ENCODE results near the gene AMY1A. TPM values are rescaled to one million over a fixed set of nuclear protein-coding genes. Genes with fewer than 3 reads are reported as not detected.
"Not testable (repeated sequence)": the region's sequence is repeated elsewhere in the genome, so short reads cannot be mapped to it uniquely, and the experiment has no call there.

The AMY1A gene
- total and polyA plus RNA-seq, 2 donors (not counting 1 experiment from before 2014, with no cell fraction given): not detected

GRCh38 chr1:103650889-103651288, 4.7 kb upstream of the AMY1A start:
- H3K9me3 ChIP-seq (ENCODE audit: control extremely low read depth in 1 of 3, control insufficient read depth in 2 of 3, insufficient read depth in 1 of 3, low read length in 2 of 3); CTCF ChIA-PET; H3K27ac Mint-ChIP-seq; intact Hi-C loops (cut with micrococcal nuclease); H3K4me1 Mint-ChIP-seq; H3K4me2 ChIP-seq (replicated peaks; ENCODE audit: low read depth, low read length, poor library complexity, severe bottlenecking); H3K27ac ChIP-seq (ENCODE audit: low read length in 2 of 2); POLR2A ChIA-PET; H3K9ac ChIP-seq (ENCODE audit: low read length); H4K20me1 ChIP-seq (ENCODE audit: control insufficient read depth, insufficient read depth, low read length, poor library complexity, severe bottlenecking); DNase-seq; H3K27me3 Mint-ChIP-seq; H3K79me2 ChIP-seq (ENCODE audit: control insufficient read depth, insufficient read depth, low read length); H3K4me3 Mint-ChIP-seq; ATAC-seq (ENCODE audit: low read depth); H2AFZ ChIP-seq (ENCODE audit: insufficient read depth, low read depth, low read length, poor library complexity, severe bottlenecking); H3K36me3 ChIP-seq (replicated peaks in 1 of 2; ENCODE audit: control extremely low read depth in 1 of 2, control insufficient read depth in 1 of 2, extremely low read depth in 1 of 2, insufficient read depth in 2 of 2, low read length in 1 of 2); H3K27me3 ChIP-seq (replicated peaks in 1 of 4; ENCODE audit: control extremely low read depth in 1 of 4, control insufficient read depth in 3 of 4, insufficient read depth in 4 of 4, low read length in 3 of 4); H3K4me3 ChIP-seq (ENCODE audit: control extremely low read depth in 1 of 5, extremely low read depth in 1 of 5, insufficient read depth in 1 of 5, low read depth in 2 of 5, low read length in 4 of 5); H3K9me3 Mint-ChIP-seq (ENCODE audit: insufficient read depth); H3K4me1 ChIP-seq (ENCODE audit: control insufficient read depth in 2 of 2, insufficient read depth in 2 of 2, low read length in 2 of 2): not testable (repeated sequence)
- WGBS (ENCODE audit: insufficient coverage): no CpG with 5 or more reads among the region's 4 CpGs

DNA sequence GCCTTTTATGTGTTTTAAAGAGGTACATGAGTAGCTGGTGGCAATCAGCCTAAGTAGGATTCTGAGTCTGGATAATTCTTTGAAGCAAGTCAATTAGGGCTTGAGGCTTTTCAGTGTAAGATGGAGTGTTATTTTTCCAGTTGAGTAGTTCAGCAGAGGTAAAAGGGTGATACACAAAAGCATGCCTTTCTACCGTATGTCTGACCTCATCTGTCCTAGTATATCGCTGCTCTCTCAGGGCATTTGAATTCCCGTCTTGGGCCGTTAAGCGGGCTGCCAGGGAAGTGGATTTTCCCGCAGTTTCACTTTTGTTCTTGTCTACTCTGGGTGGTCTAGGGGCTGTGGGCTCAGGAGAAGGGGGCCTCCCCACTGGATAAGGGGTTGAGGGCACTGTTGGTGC, 1.4 kb upstream of the AMY1A start:
- ATAC-seq (ENCODE audit: low read depth); H3K4me3 Mint-ChIP-seq; H3K27ac ChIP-seq (ENCODE audit: low read length in 2 of 2); H3K79me2 ChIP-seq (ENCODE audit: control insufficient read depth, insufficient read depth, low read length); H2AFZ ChIP-seq (ENCODE audit: insufficient read depth, low read depth, low read length, poor library complexity, severe bottlenecking); H3K9me3 ChIP-seq (ENCODE audit: control extremely low read depth in 1 of 3, control insufficient read depth in 2 of 3, insufficient read depth in 1 of 3, low read length in 2 of 3); H3K4me1 Mint-ChIP-seq; H3K9ac ChIP-seq (ENCODE audit: low read length); intact Hi-C loops (cut with micrococcal nuclease); H3K36me3 ChIP-seq (replicated peaks in 1 of 2; ENCODE audit: control extremely low read depth in 1 of 2, control insufficient read depth in 1 of 2, extremely low read depth in 1 of 2, insufficient read depth in 2 of 2, low read length in 1 of 2); POLR2A ChIA-PET; DNase-seq; H3K9me3 Mint-ChIP-seq (ENCODE audit: insufficient read depth); H3K4me2 ChIP-seq (replicated peaks; ENCODE audit: low read depth, low read length, poor library complexity, severe bottlenecking); H3K27me3 Mint-ChIP-seq; H3K4me3 ChIP-seq (ENCODE audit: control extremely low read depth in 1 of 5, extremely low read depth in 1 of 5, insufficient read depth in 1 of 5, low read depth in 2 of 5, low read length in 4 of 5); H3K4me1 ChIP-seq (ENCODE audit: control insufficient read depth in 2 of 2, insufficient read depth in 2 of 2, low read length in 2 of 2); H3K27me3 ChIP-seq (replicated peaks in 1 of 4; ENCODE audit: control extremely low read depth in 1 of 4, control insufficient read depth in 3 of 4, insufficient read depth in 4 of 4, low read length in 3 of 4); CTCF ChIA-PET; H3K27ac Mint-ChIP-seq; H4K20me1 ChIP-seq (ENCODE audit: control insufficient read depth, insufficient read depth, low read length, poor library complexity, severe bottlenecking): not testable (repeated sequence)
- no CpG with 5 or more reads among the region's 6 CpGs for WGBS (ENCODE audit: insufficient coverage)

GRCh38 chr1:103676335-103676734, 20.8 kb downstream of the AMY1A start:
- H4K20me1 ChIP-seq (ENCODE audit: control insufficient read depth, insufficient read depth, low read length, poor library complexity, severe bottlenecking); DNase-seq; H3K4me3 Mint-ChIP-seq; H3K4me3 ChIP-seq (ENCODE audit: control extremely low read depth in 1 of 5, extremely low read depth in 1 of 5, insufficient read depth in 1 of 5, low read depth in 2 of 5, low read length in 4 of 5); H3K4me2 ChIP-seq (replicated peaks; ENCODE audit: low read depth, low read length, poor library complexity, severe bottlenecking); H3K27ac Mint-ChIP-seq; H3K27me3 ChIP-seq (replicated peaks in 1 of 4; ENCODE audit: control extremely low read depth in 1 of 4, control insufficient read depth in 3 of 4, insufficient read depth in 4 of 4, low read length in 3 of 4); H3K27ac ChIP-seq (ENCODE audit: low read length in 2 of 2); H3K9ac ChIP-seq (ENCODE audit: low read length); H3K36me3 ChIP-seq (replicated peaks in 1 of 2; ENCODE audit: control extremely low read depth in 1 of 2, control insufficient read depth in 1 of 2, extremely low read depth in 1 of 2, insufficient read depth in 2 of 2, low read length in 1 of 2); CTCF ChIA-PET; H3K79me2 ChIP-seq (ENCODE audit: control insufficient read depth, insufficient read depth, low read length); H3K9me3 ChIP-seq (ENCODE audit: control extremely low read depth in 1 of 3, control insufficient read depth in 2 of 3, insufficient read depth in 1 of 3, low read length in 2 of 3); H3K27me3 Mint-ChIP-seq; POLR2A ChIA-PET; ATAC-seq (ENCODE audit: low read depth); H3K4me1 ChIP-seq (ENCODE audit: control insufficient read depth in 2 of 2, insufficient read depth in 2 of 2, low read length in 2 of 2); H2AFZ ChIP-seq (ENCODE audit: insufficient read depth, low read depth, low read length, poor library complexity, severe bottlenecking); H3K4me1 Mint-ChIP-seq; intact Hi-C loops (cut with micrococcal nuclease); H3K9me3 Mint-ChIP-seq (ENCODE audit: insufficient read depth): not testable (repeated sequence)
- WGBS (ENCODE audit: insufficient coverage): no CpG with 5 or more reads among the region's 3 CpGs

GRCh38 chr1:103696110-103696509, 40.5 kb downstream of the AMY1A start, which contains the start of gene AMY1B:
AMY1B (minus strand) TSS chr1:103696210; CDS start chr1:103695639, 571 bp downstream.
- DNase-seq; H3K4me2 ChIP-seq (replicated peaks; ENCODE audit: low read depth, low read length, poor library complexity, severe bottlenecking); H3K9ac ChIP-seq (ENCODE audit: low read length); H3K27ac ChIP-seq (ENCODE audit: low read length in 2 of 2); CTCF ChIA-PET; H3K4me3 ChIP-seq (ENCODE audit: control extremely low read depth in 1 of 5, extremely low read depth in 1 of 5, insufficient read depth in 1 of 5, low read depth in 2 of 5, low read length in 4 of 5); H3K4me1 Mint-ChIP-seq; POLR2A ChIA-PET; H2AFZ ChIP-seq (ENCODE audit: insufficient read depth, low read depth, low read length, poor library complexity, severe bottlenecking); H3K27me3 Mint-ChIP-seq; H3K9me3 Mint-ChIP-seq (ENCODE audit: insufficient read depth); H3K4me1 ChIP-seq (ENCODE audit: control insufficient read depth in 2 of 2, insufficient read depth in 2 of 2, low read length in 2 of 2); H3K4me3 Mint-ChIP-seq; H3K79me2 ChIP-seq (ENCODE audit: control insufficient read depth, insufficient read depth, low read length); H3K27ac Mint-ChIP-seq; intact Hi-C loops (cut with micrococcal nuclease); H3K9me3 ChIP-seq (ENCODE audit: control extremely low read depth in 1 of 3, control insufficient read depth in 2 of 3, insufficient read depth in 1 of 3, low read length in 2 of 3); H4K20me1 ChIP-seq (ENCODE audit: control insufficient read depth, insufficient read depth, low read length, poor library complexity, severe bottlenecking); ATAC-seq (ENCODE audit: low read depth); H3K36me3 ChIP-seq (replicated peaks in 1 of 2; ENCODE audit: control extremely low read depth in 1 of 2, control insufficient read depth in 1 of 2, extremely low read depth in 1 of 2, insufficient read depth in 2 of 2, low read length in 1 of 2); H3K27me3 ChIP-seq (replicated peaks in 1 of 4; ENCODE audit: control extremely low read depth in 1 of 4, control insufficient read depth in 3 of 4, insufficient read depth in 4 of 4, low read length in 3 of 4): not testable (repeated sequence)
- WGBS (ENCODE audit: insufficient coverage): no CpG with 5 or more reads among the region's 5 CpGs

Measured in B cell (primary cell).